H1 (cell line): ENCODE data around the gene NDUFV1. TPM values are rescaled to one million over a fixed set of nuclear protein-coding genes. Genes with fewer than 3 reads are reported as not detected.

ENCODE experiments used
- EGR1 ChIP-seq: IDR thresholded peaks from 2 replicates; pipeline ENCODE4 v1.6.1; 2011; ENCODE audit warnings: low read depth, low read length, borderline replicate concordance
- HDAC6 ChIP-seq: IDR thresholded peaks from one replicate; pipeline ENCODE4 v1.7.1; 2012; ENCODE audit warnings: low read depth, mild to moderate bottlenecking, inconsistent platforms, low read length, moderate library complexity
- KDM5A ChIP-seq: fragments of 200-600 bp; IDR thresholded peaks from 2 replicates; pipeline ENCODE4 v1.7.1; 2012; ENCODE audit warnings: mild to moderate bottlenecking, low read length, inconsistent platforms, mixed read lengths
- PHF8 ChIP-seq: fragments of 200-600 bp; sonication (generic); conservative IDR thresholded peaks from 2 replicates; pipeline ENCODE4 v1.7.1; 2012; ENCODE audit warnings: low read depth, mild to moderate bottlenecking, inconsistent platforms, low read length, moderate library complexity
- TCF12 ChIP-seq: IDR thresholded peaks from 2 replicates; pipeline ENCODE4 v1.6.1; 2011; ENCODE audit warnings: low read depth, mild to moderate bottlenecking, low read length
- TEAD4 ChIP-seq: IDR thresholded peaks from 2 replicates; pipeline ENCODE4 v1.6.1; 2012; ENCODE audit warnings: low read depth, low read length, inconsistent platforms, mixed read lengths
- polyA plus RNA-seq, 7 experiments: library from polyadenylated mRNA; depleted of rRNA in 3 of 7; stranded (reverse) in 5 of 7; unstranded in 2 of 7; fragments of >200 nt in 5 of 7; fragments of 200-250 nt in 2 of 7; gene quantifications; 1 replicate in 5 of 7; 2 replicates in 1 of 7; 4 replicates in 1 of 7; pipeline versions ENCODE4 v1.2.1 to v1.2.3, GENCODE V29; 2011 to 2013; ENCODE audit warnings: missing spikeins in 2 of 7, mixed read lengths in 2 of 7
- total RNA-seq: library from RNA; stranded (reverse); fragmentation: NEBNext Ultra II Directional; extraction: Animal tissue kit (Norgen Biotek cat#: 25700); gene quantifications from 2 replicates; pipeline ENCODE4 v1.2.1, GENCODE V29; 2021

Gene NDUFV1
- total and polyA plus RNA-seq, 2 of the 8 experiments (the other 6 are each of a cell fraction or from before 2014, with no cell fraction given): 125 to 131 TPM

- no peak for TF ChIP-seq EGR1
- TF ChIP-seq PHF8: no peak
- no peak for TF ChIP-seq HDAC6
- TF ChIP-seq KDM5A: no peak
- no peak for TF ChIP-seq TEAD4
- TF ChIP-seq TCF12: no peak
Observed at GRCh38 chr11:67633758-67634365, 27.1 kb downstream of the NDUFV1 start (continued).
